RWPE1 (cell line): Measurements from ENCODE around the gene SHB.
A peak's percentile ranks its signal among the peaks of the same experiment; 100 is the strongest.

ENCODE experiments used
- CTCF ChIA-PET: fragments of 350-600 bp; sonication (Branson Sonifier 250); formaldehyde crosslinking; extraction: SDS; loops from one replicate; lab custom pipeline; 2021; lab: Yijun Ruan, JAX
- POLR2A ChIA-PET: fragments of 400-600 bp; formaldehyde crosslinking; extraction: SDS; loops from one replicate; lab custom pipeline; 2020; ENCODE audit warnings: antibody characterized with exemption; ENCODE audit not compliant: low non-redundant PET; lab: Yijun Ruan, JAX
- DNase-seq: peaks from one replicate; pipeline ENCODE4 v3.0.0; 2012; ENCODE audit warnings: low spot score
- H3K27ac ChIP-seq: fragments of 450-650 bp; 2 replicates; pipeline ENCODE4 v1.5.1; 2017
- CTCF ChIP-seq: fragments of 450-650 bp; conservative IDR thresholded peaks from 2 replicates; pipeline ENCODE4 v1.5.1; 2017; ENCODE audit warnings: low read depth, mild to moderate bottlenecking

Gene SHB

GRCh38 chr9:38109601-38110000, 40.6 kb upstream of the SHB start:
- ChIA-PET CTCF (no interaction called here), POLR2A (no interaction called here)
- no peak overlapping the region for H3K27ac ChIP-seq
- no peak for DNase-seq
- no peak for TF ChIP-seq CTCF

- ChIA-PET CTCF (interaction anchor here (0.5 to 0.6 kb wide), 2 partner anchors 56 to 136 kb away, joined by 3 read pairs; no protein-coding TSS in a partner anchor), POLR2A (no interaction called here)
- no peak for DNase-seq
- TF ChIP-seq CTCF: no peak
- H3K27ac ChIP-seq: no peak overlapping the region
Measured at GRCh38 chr9:38108326-38108725, 39.3 kb upstream of the SHB start.

GRCh38 chr9:38107811-38108304, 38.8 kb upstream of the SHB start:
- ChIA-PET CTCF (interaction anchor here (0.5 to 0.6 kb wide), 2 partner anchors 57 to 136 kb away, joined by 3 read pairs; no protein-coding TSS in a partner anchor), POLR2A (no interaction called here)
- no peak for DNase-seq
- H3K27ac ChIP-seq: no peak overlapping the region
- TF ChIP-seq CTCF: no peak

GRCh38 chr9:38107405-38107804, 38.4 kb upstream of the SHB start:
- no peak for DNase-seq
- ChIA-PET POLR2A (no interaction called here), CTCF (no interaction called here)
- TF ChIP-seq CTCF: no peak
- H3K27ac ChIP-seq: no peak overlapping the region

- H3K27ac ChIP-seq: no peak overlapping the region
- ChIA-PET CTCF (no interaction called here), POLR2A (no interaction called here)
- peak; percentile 46 for DNase-seq
- TF ChIP-seq CTCF: no peak
Measured at GRCh38 chr9:38106488-38106887, 37.5 kb upstream of the SHB start.

GRCh38 chr9:38103340-38103739, 34.3 kb upstream of the SHB start:
- ChIA-PET CTCF (no interaction called here), POLR2A (no interaction called here)
- DNase-seq: no peak
- H3K27ac ChIP-seq: no peak overlapping the region
- TF ChIP-seq CTCF: no peak
